Bronchial epithelial cell (primary cell): ENCODE results near the gene RNU1-3. TPM values are rescaled to one million over a fixed set of nuclear protein-coding genes. Genes with fewer than 3 reads are reported as not detected.

Experiments
- DNase-seq: peaks from one replicate; pipeline ENCODE4 v3.0.0-alpha.2; 2010; ENCODE audit warnings: low read depth
- FAIRE-seq: peaks from 2 replicates; lab custom pipeline; 2011; peaks lifted over from hg19 to GRCh38; lab: Jason Lieb, UNC
- H3K27me3 ChIP-seq: 2 replicates; pipeline ENCODE4 v1.5.1; 2011; ENCODE audit warnings: low read length; ENCODE audit not compliant: control insufficient read depth, insufficient read depth
- H3K36me3 ChIP-seq: 2 replicates; pipeline ENCODE4 v1.5.1; 2011; ENCODE audit warnings: low read length; ENCODE audit not compliant: control insufficient read depth, insufficient read depth
- H3K4me3 ChIP-seq: 2 replicates; pipeline ENCODE4 v1.5.1; 2011; ENCODE audit warnings: mild to moderate bottlenecking, low read depth, low read length, control low read depth
- CTCF ChIP-seq: IDR thresholded peaks from 2 replicates; pipeline ENCODE4 v1.5.1; 2011; ENCODE audit warnings: mild to moderate bottlenecking, moderate library complexity, low read length, control low read depth, inconsistent platforms; ENCODE audit not compliant: insufficient read depth, severe bottlenecking
- total RNA-seq: library from RNA; depleted of rRNA; stranded (reverse); fragments of >200 nt; gene quantifications from 2 replicates; pipeline ENCODE4 v1.2.1, GENCODE V29; 2014

RNU1-3 gene
- total RNA-seq, 1 donor from 2014 or later, result 5,262 TPM

DNA sequence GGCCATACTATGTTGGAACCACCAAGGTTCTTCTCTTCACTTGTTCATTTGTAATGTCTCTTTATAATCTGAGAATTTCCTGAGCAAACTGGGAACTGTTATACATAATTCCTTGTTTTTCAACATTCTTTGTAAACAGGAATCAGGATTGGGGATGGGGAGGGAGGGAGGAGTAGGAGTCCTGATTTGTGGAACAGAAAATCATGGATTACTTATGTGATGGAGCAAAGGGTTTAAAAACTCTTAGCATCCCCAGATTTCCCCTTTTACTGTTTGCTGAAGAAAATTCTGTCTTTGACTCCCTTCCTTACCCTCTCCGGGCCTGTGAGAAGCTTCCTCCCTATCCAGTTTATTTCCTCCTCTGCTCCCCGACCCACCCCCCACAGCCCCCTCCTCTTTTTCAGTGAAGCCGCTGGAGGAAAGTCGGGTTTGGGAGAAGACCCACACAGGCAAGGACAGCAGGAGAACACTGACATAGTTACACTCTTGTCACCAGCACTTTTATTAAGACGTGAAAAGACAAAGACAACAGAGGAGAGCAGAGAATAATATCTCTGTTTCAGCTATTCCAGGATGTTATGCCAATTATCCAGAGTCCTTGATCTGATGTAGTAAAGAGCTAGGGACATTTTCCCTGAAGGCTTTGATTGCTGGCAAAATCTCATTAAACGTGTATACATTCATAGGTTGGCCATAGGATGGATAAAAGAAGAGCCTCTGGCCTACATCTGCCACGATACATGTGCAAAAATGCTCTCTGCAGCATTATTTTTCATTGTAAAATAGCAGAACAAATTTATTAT is 48.8 kb downstream of the RNU1-3 start:
- TF ChIP-seq CTCF, result no peak
- peaks cover 3% of the 10 kb centered on the region for H3K27me3 ChIP-seq
- H3K36me3 ChIP-seq, result peaks cover 3% of the 10 kb centered on the region
- no peak overlapping the region for H3K4me3 ChIP-seq
- FAIRE-seq (no peak), DNase-seq (no peak)

DNA sequence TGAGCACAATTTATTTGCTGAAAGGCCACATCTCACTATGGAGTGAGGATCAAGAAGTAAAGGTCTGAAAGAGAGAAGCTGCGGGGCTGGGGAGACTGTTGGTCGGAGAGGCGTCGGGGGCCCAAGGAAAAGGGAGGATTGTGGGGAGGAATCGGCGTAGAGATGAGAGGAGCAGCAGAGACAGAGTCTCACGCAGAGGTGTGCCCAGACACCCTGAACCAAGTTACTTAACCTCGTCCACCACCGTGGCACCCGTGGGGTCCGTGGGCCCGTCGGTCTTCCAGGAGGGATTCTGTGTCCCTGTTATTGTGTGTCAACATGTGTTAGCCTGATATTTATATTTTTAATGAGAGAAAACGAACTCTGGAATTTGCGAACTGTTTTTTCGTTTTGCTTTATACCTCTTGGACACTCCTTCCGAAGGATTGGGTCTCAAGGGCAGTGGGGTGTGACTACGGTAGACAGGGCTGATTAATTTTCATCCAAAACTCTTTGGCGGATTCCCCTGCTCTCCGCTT is 49.6 kb downstream of the RNU1-3 start:
- Histone ChIP-seq H3K36me3 (peaks cover 3% of the 10 kb centered on the region), H3K4me3 (no peak overlapping the region), H3K27me3 (peaks cover 3% of the 10 kb centered on the region)
- TF ChIP-seq CTCF, result no peak
- DNase-seq (no peak), FAIRE-seq (no peak)

Other genes with a start within 250 kb of the RNU1-3 start
- gene SPATA21, start 229.5 kb downstream of the RNU1-3 start, total RNA-seq, result not detected in 2 replicates
- 84.1 and 87.7 TPM in 2 replicates for gene NECAP2, start 226.2 kb downstream of the RNU1-3 start, total RNA-seq
- 2,323 and 5,262 TPM in 2 replicates for gene RNU1-1, start 152.7 kb downstream of the RNU1-3 start, total RNA-seq
- 30.1 and 38.7 TPM in 2 replicates for gene NBPF1, start 53.4 kb downstream of the RNU1-3 start, total RNA-seq
- 2,323 and 5,262 TPM in 2 replicates for gene RNU1-4, start 73.6 kb upstream of the RNU1-3 start, total RNA-seq
- 2,323 and 5,262 TPM in 2 replicates for gene RNU1-2, start 229.0 kb upstream of the RNU1-3 start, total RNA-seq